Fibroblast of skin of left biceps (primary cell): ENCODE results near the gene GGA2.

Experiments
- DNase-seq, 2 experiments: peaks; one replicate each; pipeline ENCODE4 v3.0.0-alpha.2; 2013; ENCODE audit warnings: low read depth in 2 of 2

GGA2 gene

GRCh38 chr16:23416816-23417215, 93.5 kb downstream of the GGA2 start:
- DNase-seq = no peak

- no peak for DNase-seq
Observed at GRCh38 chr16:23414731-23415130, 95.6 kb downstream of the GGA2 start.
